ENCODE results near the gene FOXP1.

DNA sequence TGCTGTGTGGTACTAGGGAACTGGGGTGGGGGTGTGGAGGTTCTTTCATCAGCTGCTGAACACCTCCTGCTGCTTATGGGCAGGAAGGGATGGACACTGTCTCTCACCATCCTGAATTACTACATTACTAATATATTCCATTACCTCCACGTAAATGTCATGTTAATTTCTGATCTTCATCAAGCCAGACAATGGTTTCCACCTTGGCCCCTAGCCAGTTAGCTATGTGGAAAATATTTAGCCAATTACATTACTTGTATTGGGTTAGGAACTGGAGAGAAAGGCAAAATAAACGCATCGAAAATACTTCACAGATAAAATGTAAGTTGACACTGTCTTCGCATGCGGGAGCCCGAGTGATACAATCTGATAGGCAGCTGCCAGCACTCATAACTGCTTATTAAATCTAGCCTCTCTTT lies 95.1 kb downstream of the FOXP1 start:
- TF ChIP-seq RFX5 (IDR thresholded peaks at IDR 0.05; ENCODE audit: low read depth, low read length) (no peak), SOX6 (IDR thresholded peaks at IDR 0.05) (no peak), KDM4B (IDR thresholded peaks at IDR 0.05; ENCODE audit: borderline replicate concordance in 2 of 2, low read depth in 1 of 2) (no peak), GTF2F1 (IDR thresholded peaks at IDR 0.05; ENCODE audit: low read depth, low read length) (no peak)
- TF ChIP-seq, protein P1, sequence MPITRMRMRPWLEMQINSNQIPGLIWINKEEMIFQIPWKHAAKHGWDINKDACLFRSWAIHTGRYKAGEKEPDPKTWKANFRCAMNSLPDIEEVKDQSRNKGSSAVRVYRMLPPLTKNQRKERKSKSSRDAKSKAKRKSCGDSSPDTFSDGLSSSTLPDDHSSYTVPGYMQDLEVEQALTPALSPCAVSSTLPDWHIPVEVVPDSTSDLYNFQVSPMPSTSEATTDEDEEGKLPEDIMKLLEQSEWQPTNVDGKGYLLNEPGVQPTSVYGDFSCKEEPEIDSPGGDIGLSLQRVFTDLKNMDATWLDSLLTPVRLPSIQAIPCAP (CRISPR knock-in tag; IDR thresholded peaks at IDR 0.05; ENCODE audit: borderline replicate concordance) = no peak
- TF ChIP-seq, protein P2, sequence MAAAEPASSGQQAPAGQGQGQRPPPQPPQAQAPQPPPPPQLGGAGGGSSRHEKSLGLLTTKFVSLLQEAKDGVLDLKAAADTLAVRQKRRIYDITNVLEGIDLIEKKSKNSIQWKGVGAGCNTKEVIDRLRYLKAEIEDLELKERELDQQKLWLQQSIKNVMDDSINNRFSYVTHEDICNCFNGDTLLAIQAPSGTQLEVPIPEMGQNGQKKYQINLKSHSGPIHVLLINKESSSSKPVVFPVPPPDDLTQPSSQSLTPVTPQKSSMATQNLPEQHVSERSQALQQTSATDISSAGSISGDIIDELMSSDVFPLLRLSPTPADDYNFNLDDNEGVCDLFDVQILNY (CRISPR knock-in tag; IDR thresholded peaks at IDR 0.05) = no peak
- TF ChIP-seq, protein P3, sequence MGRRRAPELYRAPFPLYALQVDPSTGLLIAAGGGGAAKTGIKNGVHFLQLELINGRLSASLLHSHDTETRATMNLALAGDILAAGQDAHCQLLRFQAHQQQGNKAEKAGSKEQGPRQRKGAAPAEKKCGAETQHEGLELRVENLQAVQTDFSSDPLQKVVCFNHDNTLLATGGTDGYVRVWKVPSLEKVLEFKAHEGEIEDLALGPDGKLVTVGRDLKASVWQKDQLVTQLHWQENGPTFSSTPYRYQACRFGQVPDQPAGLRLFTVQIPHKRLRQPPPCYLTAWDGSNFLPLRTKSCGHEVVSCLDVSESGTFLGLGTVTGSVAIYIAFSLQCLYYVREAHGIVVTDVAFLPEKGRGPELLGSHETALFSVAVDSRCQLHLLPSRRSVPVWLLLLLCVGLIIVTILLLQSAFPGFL (CRISPR knock-in tag; IDR thresholded peaks at IDR 0.05) = no peak
- TF ChIP-seq, protein P4, sequence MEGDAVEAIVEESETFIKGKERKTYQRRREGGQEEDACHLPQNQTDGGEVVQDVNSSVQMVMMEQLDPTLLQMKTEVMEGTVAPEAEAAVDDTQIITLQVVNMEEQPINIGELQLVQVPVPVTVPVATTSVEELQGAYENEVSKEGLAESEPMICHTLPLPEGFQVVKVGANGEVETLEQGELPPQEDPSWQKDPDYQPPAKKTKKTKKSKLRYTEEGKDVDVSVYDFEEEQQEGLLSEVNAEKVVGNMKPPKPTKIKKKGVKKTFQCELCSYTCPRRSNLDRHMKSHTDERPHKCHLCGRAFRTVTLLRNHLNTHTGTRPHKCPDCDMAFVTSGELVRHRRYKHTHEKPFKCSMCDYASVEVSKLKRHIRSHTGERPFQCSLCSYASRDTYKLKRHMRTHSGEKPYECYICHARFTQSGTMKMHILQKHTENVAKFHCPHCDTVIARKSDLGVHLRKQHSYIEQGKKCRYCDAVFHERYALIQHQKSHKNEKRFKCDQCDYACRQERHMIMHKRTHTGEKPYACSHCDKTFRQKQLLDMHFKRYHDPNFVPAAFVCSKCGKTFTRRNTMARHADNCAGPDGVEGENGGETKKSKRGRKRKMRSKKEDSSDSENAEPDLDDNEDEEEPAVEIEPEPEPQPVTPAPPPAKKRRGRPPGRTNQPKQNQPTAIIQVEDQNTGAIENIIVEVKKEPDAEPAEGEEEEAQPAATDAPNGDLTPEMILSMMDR (IDR thresholded peaks at IDR 0.05 in 2 of 3, conservative IDR thresholded peaks at IDR 0.05 in 1 of 3; ENCODE audit: insufficient read depth in 2 of 3, low read depth in 1 of 3, low read length in 3 of 3) = no peak
